Stimulated activated CD8-positive, alpha-beta memory T cell treated with anti-CD3 and anti-CD28 coated beads, Interleukin-12 subunit alpha, Interleukin-12 subunit beta, amount 100 ng/mL, for 24 hours (primary cell): ENCODE data around the gene SDCCAG8.

Source experiments
- DNase-seq: peaks from one replicate; pipeline ENCODE4 v3.0.0-alpha.2; 2020; ENCODE audit errors: extremely low read depth

Gene SDCCAG8

GRCh38 chr1:243547891-243548290 lies 292.1 kb downstream of the SDCCAG8 start:
- no peak for DNase-seq

DNA sequence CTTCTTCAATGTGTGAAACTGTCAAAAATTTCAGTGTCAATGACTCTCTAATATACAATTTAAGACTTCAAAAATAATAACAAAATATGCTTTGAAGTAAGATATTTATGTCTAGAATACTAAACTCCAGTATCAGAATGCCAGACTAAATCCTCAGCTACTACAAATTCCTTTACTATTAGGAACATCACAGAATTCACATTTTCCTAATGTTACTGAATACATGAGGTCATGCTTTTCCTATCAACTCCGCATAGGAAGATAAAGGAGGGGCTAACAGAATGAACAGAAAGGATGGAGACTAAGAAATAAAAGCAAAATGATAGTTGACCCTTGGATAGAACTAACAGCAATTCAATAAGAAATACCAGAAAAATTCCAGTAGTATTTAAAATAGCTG lies 292.7 kb downstream of the SDCCAG8 start:
- DNase-seq: no peak

- DNase-seq: no peak
These were observed 293.3 kb downstream of the SDCCAG8 start for GRCh38 chr1:243549108-243549507.
